Neural progenitor cell (in vitro differentiated cells): Measurements from ENCODE around the gene BRAT1.

ENCODE experiments used
- EZH2 ChIP-seq: fragments of 200-600 bp; sonication (generic); IDR thresholded peaks from 2 replicates; pipeline ENCODE4 v1.6.1; 2017; ENCODE audit warnings: antibody characterized with exemption, mild to moderate bottlenecking, moderate library complexity
- TF ChIP-seq, protein P1 (sequence below): fragments of 200-600 bp; sonication (generic); IDR thresholded peaks from 2 replicates; pipeline ENCODE4 v1.5.1; 2017; ENCODE audit warnings: antibody characterized with exemption, mild to moderate bottlenecking

DNA sequence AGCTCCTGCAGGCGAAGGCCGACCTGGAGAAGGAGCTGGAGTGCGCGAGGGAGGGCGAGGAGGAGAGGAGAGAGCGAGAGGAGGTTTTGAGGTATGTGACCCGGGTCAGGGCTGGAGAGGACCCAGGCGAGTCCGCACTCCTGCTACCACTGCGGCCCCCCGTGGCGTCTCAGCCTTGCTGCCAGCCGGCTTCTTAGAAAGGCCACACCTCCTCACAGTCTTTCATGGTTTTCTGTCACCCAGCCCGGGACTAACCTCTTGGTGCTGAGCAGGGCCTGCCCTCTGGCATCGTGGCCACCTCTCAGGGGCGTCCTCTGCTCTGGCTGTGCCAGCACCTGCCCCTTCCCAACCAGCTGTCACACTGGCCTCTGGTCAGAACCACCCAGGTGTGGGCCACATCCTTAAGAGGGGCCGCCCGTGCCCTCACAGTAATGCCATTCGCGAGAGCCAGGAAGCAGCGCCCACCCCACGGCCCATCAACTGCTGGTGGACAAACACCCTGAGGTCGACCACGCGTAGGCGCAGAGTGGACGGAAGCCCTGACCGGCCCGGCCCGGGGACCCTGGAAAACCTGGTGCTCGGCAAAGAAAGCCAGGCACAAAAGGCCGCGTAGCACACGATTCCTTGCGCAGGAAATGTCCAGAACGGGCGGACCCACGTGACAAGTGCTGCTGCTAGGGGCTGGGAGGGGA lies 37.9 kb upstream of the BRAT1 start:
- TF ChIP-seq EZH2 = no peak
- TF ChIP-seq, protein P1, sequence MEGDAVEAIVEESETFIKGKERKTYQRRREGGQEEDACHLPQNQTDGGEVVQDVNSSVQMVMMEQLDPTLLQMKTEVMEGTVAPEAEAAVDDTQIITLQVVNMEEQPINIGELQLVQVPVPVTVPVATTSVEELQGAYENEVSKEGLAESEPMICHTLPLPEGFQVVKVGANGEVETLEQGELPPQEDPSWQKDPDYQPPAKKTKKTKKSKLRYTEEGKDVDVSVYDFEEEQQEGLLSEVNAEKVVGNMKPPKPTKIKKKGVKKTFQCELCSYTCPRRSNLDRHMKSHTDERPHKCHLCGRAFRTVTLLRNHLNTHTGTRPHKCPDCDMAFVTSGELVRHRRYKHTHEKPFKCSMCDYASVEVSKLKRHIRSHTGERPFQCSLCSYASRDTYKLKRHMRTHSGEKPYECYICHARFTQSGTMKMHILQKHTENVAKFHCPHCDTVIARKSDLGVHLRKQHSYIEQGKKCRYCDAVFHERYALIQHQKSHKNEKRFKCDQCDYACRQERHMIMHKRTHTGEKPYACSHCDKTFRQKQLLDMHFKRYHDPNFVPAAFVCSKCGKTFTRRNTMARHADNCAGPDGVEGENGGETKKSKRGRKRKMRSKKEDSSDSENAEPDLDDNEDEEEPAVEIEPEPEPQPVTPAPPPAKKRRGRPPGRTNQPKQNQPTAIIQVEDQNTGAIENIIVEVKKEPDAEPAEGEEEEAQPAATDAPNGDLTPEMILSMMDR = no peak
